Cardiac fibroblast (primary cell): Measurements from ENCODE around the gene TNNC2.
A peak's percentile ranks its signal among the peaks of the same experiment; 100 is the strongest.

Source experiments
- DNase-seq, 2 donors: peaks; one replicate each; pipeline versions ENCODE4 v3.0.0 to v3.0.0-alpha.2; 2010; ENCODE audit warnings: low read depth in 2 of 2
- H3K4me3 ChIP-seq, 2 donors: replicated peaks in 1 of 2; 1 replicate in 1 of 2; 2 replicates in 1 of 2; pipeline ENCODE4 v1.5.1; 2011; ENCODE audit warnings: low read depth in 2 of 2, low read length in 2 of 2, mild to moderate bottlenecking in 2 of 2, moderate library complexity in 1 of 2
- CTCF ChIP-seq: IDR thresholded peaks from one replicate; pipeline ENCODE4 v1.5.1; 2011; ENCODE audit warnings: low read depth, mild to moderate bottlenecking, low read length, inconsistent platforms

Gene TNNC2

GRCh38 chr20:45783656-45784294 is 43.3 kb downstream of the TNNC2 start:
- DNase-seq: peak in 1 of 2 donors; percentile 45
- no peak overlapping the region for H3K4me3 ChIP-seq
- no peak for TF ChIP-seq CTCF

- DNase-seq: peak in 1 of 2 donors; percentile 18
- H3K4me3 ChIP-seq: no peak overlapping the region
- no peak for TF ChIP-seq CTCF
These were observed 44.2 kb downstream of the TNNC2 start for GRCh38 chr20:45782890-45783289.

GRCh38 chr20:45781391-45781931 is 45.7 kb downstream of the TNNC2 start:
- no peak for TF ChIP-seq CTCF
- DNase-seq: peak; percentile 88 to 90
- no peak overlapping the region for H3K4me3 ChIP-seq

- no peak overlapping the region for H3K4me3 ChIP-seq
- no peak for TF ChIP-seq CTCF
- peak in 1 of 2 donors; percentile 40 for DNase-seq
These were observed 47.0 kb downstream of the TNNC2 start for GRCh38 chr20:45780159-45780558.

GRCh38 chr20:45779011-45779915 is 47.8 kb downstream of the TNNC2 start:
- peak; percentile 98 to 99 for DNase-seq
- H3K4me3 ChIP-seq: no peak overlapping the region
- no peak for TF ChIP-seq CTCF

- H3K4me3 ChIP-seq: no peak overlapping the region
- no peak for DNase-seq
- no peak for TF ChIP-seq CTCF
These were observed 50.2 kb downstream of the TNNC2 start for GRCh38 chr20:45776931-45777330.
